Measurements from ENCODE around the gene ATP2C2.

DNA sequence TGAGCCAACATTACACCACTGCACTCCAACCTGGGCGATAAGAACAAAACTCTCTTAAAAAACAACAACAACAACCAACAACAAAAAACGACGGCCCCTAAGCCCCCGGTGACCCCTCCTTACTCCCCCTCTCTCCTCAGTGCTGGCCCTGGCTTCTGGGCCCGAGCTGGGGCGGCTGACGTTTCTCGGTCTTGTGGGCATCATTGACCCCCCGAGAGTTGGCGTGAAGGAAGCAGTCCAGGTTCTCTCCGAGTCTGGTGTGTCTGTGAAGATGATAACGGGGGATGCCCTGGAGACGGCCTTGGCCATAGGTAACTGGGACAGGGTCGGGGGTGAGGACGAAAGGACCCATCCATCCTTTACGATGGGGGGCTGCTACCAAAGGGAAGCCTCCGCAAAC is 83.4 kb downstream of the ATP2C2 start:
- TF ChIP-seq POLR2A (IDR thresholded peaks at IDR 0.05) (no peak), CTCF (IDR thresholded peaks at IDR 0.05) (no peak)
